HS-5 (cell line): ENCODE data around the gene RPS6KB2.
"Not testable (repeated sequence)": the region's sequence is repeated elsewhere in the genome, so short reads cannot be mapped to it uniquely, and the experiment has no call there.

Experiments used
- DNase-seq: peaks from one replicate; pipeline ENCODE4 v3.0.0-alpha.2; 2012; ENCODE audit warnings: low read depth

Gene RPS6KB2

DNA sequence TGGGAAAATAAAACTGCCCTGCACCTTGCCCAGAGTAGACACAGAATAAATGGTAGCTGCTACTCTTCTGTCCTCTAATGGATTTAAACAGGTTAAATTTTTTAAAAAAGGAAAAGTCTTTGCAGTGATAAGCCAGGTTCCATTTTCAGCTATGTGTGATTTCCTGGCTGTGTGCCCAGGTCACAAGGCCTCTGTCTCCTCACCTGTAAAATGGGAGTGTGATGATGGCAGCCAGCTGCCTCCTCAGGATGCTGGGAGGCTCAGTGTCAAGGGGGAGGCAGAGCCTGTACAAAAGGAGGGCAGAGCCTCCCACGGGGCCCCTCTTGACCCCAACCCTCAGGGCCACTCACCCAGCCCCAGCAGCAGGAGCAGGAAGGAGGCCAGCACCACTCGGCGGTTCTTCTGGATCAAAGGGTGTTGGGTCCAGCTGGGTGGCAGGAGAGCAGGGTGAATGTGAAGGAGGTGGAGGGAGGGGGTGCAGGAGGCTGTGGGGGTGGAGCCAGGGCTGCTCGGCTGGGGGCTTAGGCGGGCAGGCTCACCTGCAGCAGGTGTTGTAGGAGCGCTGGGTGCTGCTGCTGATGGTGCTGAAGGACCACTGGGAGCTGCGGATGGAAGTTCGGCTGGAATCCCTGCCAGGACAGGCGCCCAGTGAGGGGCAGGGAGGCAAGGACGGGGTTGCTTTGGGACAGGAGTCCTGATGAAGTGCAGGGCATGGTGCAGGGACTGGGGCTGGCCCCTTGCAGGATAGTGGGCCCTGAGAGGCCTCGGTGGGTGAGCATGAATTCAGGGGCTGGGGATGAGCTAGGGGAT lies 38.9 kb downstream of the RPS6KB2 start:
- DNase-seq: no peak

DNA sequence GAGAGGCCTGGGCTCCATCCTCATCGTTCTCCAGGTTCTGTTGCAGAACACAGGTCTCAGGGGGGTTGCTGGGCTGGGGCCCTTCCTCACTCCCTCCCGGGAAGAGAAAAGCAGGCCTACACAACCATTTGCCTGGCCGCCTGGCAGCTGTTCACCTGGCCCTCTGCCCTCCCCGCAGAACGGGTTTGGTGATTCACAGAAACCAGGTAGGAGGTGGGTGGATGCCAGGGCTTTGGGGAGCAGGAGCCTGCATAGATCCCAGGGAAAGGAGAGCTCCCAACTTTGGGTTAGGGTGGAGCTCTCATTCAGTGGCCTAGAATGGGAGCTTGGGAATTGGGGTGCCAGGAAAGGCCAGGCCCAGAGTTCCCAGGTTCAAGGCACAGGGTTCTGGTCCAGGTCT lies 39.8 kb downstream of the RPS6KB2 start:
- DNase-seq: no peak

DNA sequence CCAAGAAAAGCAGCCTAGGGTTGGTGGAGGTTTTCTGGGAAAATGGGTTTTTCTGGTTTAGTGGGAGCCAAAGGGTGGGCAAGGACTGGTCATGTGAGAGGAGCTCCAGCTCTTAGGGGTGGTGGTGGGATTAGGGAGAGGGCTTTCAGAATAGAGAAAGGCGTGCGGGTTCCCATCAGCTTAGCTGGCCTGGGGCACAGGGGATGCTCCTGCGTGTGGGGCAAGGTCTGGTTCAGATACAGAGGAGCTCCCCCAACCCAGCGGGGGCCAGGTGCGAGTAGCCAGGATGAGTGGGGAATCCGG lies 40.1 kb downstream of the RPS6KB2 start:
- DNase-seq: no peak

DNA sequence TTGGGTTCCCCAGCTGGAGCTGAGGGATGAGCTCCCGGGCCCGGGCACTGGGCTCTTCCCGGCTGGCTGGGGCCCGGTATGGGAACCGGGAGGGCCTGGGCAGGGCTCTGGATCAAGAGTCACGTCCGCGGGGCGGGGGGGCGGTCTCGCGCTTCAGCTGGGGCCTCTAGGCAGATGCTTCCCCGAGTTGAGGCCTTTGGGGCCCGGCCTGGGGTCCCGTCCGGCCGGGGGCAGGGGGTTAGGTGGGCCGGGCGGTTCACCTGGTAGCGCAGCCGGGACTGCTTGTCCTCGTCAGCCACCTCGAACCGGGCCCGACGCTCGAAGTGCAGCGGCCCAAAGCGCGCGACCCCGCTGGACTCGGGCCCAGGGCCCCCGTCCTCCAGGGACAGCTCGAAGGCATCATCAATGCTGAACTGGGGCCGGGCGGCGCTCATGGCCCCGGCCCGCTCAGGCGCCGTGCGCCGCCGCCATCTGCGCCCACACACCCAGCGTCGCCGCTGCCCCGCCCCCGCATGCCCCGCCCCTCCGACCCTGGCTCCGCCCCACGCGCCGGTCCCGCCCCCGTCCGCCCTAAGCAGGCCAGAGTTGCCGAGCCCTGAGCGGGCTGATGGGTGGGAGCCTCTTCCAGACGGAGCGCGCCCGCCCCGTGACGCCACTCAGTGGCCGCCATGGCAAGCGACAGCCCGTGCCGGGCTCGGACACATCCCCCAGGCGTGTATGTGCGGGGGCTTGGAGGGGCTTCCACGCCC lies 40.6 kb downstream of the RPS6KB2 start, which contains the start of gene TMEM134:
Gene TMEM134, minus strand, starts transcription at position 493 of the 749 bp plus-strand sequence. Its CDS starts 59 bp downstream, at position 434.
- peak; percentile 47 for DNase-seq

DNA sequence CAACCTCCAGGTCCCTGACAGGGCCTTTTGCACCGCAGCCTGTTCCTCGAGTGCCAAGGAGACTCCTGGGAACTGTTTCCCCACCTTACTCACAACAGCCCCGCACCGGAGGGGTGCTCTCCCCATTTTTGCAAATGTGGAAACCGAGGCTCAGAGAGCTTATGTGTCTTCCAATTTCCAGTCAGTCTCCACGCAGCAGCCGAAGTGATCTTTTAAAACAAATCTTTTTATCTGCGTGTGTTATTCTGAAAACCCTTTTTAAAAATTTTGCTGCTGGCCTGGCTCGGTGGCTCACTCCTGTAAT lies 41.2 kb downstream of the RPS6KB2 start:
- DNase-seq: no peak

DNA sequence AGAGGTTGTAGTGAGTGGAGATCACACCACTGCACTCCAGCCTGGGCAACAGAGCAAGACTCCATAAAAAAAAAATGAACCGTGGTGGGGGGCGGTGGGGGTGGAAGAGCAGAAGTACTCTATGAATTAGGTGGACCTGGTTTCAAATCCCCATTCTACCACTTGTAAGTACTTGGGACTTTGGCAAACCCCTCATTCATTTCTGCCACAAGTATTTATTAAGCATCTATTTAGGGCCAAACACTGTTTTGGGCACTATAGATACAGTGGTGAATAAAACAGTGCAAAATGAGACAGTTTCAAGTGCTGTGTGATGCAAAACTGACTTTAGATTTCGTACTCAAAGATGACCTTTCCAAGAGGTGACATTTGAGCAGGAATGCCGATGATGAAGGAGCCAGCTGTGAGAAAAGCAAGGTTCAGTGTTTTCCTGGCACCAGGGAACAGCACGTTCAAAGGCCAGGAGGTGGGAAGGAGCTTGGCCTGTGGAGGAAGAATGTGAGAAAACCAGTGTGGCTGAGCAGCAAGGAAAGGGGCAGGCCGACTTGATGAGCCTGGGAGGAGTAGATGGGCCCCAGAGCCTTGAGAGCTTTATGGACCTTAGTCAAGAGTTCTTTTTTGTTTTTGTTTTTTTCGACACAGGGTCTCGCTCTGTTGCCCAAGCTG lies 42.2 kb downstream of the RPS6KB2 start:
- no peak for DNase-seq

DNA sequence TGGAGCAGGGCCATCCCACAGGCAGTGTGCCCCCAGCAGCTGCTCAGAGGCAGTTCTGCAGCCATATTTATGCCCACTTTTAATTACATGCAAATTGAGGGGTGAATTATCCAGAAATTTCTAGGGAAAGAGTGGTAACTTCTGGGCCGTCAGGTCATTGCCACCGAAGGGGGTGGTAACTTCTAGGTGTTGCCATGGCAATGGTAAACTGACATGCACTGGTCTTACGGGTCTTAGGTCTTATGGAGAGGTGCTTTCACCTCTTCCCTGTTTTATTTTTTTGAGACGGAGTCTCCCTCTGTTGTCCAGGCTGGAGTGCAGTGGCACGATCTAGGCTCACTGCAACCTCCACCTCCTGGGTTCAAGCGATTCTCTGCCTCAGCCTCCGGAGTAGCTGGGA lies 44.6 kb downstream of the RPS6KB2 start:
- no peak for DNase-seq

DNA sequence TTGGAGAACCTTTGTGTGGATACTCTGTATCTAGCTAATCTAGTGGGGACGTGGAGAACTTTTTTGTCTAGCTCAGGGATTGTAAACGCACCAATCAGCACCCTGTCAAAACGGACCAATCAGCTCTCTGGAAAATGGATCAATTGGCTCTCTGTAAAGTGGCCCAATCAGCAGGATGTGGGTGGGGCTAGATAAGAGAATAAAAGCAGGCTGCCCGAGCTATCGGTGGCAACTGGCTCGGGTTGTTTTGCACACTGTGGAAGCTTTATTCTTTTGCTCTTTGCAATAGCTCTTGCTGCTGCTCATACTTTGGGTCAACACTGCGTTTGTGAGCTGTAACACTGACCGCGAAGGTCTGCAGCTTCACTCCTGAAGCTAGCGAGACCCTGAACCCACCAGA lies 48.4 kb downstream of the RPS6KB2 start:
- not testable (repeated sequence) for DNase-seq

DNA sequence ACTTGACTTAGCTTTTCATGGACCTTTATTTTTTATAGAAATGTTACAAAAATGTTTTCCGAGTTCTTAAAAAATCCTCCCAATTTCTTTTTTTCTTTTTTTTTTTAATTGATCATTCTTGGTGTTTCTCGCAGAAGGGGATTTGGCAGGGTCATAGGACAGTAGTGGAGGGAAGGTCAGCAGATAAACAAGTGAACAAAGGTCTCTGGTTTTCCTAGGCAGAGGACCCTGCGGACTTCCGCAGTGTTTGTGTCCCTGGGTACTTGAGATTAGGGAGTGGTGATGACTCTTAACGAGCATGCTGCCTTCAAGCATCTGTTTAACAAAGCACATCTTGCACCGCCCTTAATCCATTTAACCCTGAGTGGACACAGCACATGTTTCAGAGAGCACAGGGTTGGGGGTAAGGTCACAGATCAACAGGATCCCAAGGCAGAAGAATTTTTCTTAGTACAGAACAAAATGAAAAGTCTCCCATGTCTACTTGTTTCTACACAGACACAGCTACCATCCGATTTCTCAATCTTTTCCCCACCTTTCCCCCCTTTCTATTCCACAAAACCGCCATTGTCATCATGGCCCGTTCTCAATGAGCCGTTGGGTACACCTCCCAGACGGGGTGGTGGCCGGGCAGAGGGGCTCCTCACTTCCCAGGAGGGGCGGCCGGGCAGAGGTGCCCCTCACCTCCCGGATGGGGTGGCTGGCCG lies 49.2 kb downstream of the RPS6KB2 start:
- not testable (repeated sequence) for DNase-seq

DNA sequence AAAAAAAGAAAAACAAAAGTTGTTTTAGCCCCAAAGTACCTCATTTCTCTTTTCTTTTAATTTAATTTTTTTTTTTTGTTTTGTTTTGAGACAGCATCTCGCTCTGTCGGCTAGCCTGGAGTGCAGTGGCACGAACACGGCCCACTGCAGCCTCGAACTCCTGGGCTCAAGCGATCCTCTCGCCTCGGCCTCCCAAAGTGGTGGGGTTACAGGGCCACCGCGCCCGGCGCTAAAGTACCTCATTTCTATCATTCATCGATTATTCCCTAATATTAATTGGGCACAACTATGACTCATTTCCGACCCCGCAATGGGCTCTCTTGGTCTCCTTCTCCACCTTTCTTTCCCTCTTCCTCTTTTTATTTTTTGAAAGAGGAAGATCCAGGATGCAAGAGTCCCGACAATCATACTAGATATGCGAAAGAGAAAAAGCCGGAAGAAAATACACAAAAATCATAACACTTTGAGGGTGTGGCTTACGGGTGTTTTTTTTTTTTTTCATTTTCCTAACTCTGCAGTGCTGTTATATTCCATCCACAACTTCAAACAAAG lies 54.1 kb downstream of the RPS6KB2 start:
- no peak for DNase-seq

DNA sequence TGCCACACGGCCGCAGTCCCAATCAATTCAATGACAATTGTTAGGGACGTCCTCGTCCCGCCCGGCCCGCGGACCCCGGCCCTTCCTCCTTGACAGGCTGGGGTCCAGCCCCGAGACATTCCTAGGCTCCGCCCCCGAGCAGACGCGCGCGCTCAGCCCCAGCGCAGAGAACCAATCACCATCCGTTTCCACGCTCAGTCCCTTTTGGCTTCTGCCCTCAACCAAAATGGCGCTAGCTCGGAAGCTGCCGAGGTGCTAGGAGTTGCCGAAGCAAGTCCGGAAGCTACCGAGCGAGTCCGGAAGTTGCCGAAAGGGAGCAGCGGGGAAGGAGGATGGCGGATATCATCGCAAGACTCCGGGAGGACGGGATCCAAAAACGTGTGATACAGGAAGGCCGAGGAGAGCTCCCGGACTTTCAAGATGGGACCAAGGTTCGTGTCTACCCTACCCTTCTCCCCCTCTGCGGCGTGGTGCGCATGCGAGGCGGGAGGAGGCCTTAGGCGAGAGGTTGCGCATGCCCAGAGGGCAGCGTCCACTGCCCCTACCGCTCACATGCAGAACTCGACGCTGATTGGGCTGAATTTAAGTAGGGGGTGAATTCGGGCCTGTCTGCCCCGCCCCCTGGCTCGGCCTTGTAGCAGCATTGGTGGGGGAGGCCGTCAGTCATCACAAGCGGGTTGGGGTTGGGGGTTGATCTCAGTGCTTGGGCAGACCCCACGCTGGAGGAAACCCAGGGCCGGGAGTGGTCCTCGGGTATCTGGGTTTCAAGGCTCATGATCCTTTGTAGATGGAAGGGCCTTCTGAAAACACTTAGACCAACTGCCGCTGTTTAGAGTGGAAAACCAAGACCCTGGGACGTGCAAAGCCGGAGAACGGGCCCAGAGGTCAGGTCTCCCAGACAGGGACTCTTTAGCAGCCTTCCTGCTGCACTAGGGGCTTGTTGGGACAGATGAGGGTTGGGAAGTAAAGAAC lies 54.8 kb downstream of the RPS6KB2 start, which contains the start of gene AIP:
Gene AIP, plus strand, starts transcription at position 200 of the 972 bp plus-strand sequence. Its CDS starts 133 bp downstream, at position 333.
- peak; percentile 98 for DNase-seq

DNA sequence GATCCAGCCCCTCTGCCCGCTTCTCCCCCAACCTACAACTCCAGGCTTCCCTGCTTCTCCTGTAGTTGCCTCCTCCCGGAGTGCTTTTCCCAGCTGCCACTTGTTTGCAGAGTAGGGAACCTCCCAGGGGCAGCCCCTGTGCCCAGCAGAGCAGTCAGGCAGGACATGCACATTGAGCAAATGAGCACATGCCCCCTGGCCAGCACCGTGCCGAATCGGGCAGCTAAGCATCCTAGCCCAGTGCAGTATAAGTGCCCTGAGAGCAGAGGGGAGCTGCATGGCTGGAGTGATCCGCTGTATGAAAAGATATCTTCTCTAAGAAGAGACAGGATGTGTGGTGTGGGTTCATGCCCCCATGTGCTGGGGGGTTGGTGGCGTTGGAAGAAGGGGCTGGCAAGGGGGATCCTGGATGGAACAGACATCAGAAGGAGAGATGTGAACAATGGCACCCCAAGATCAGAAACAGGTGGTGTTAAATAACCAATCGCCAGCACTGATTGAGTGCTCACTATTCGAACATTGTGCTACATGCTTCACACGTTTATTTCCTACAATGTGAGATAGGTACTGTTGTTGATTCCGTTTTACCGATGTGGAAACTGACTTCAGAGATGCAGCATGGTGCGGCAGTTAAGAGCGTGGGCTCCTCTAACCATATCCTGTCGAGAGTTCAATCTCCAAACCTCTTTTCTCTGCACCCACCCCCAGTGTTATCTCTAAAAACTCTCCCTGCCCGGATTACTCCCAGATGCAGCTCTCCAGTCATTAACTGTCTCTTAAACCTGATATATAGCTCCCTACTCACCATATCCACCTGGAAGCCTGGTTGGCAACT lies 55.8 kb downstream of the RPS6KB2 start:
- no peak for DNase-seq

DNA sequence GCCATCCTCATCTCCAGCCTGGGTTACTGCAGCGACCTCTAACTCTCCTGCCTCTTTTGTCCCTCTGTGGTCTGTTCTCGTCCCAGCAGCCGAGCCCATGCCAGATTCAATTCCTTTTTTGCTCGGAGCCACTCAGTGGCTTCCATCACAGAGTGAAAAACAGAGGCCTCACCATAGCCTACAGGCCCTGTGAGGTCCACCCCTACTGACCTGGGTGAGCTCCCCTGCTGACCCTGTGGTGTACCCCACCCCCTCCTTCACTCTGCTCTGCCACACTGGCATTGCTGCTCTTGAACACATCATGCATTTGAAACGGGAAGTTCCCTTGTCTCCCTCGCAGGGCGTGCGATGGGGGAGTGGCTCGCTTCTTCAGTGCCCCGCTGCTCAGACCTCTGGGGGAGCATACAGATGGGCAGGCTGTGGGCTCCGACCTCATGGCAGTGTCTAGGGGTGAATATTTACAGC lies 56.6 kb downstream of the RPS6KB2 start:
- DNase-seq: no peak
